Cortex of kidney (tissue), 1 donor: ENCODE data around the gene ZNF428.

Experiments used
- DNase-seq: peaks from one replicate; lab custom pipeline; 2025; lab: John Stamatoyannopoulos, UW

The ZNF428 gene

GRCh38 chr19:43562226-43562697, 57.2 kb downstream of the ZNF428 start:
- DNase-seq: no peak

DNA sequence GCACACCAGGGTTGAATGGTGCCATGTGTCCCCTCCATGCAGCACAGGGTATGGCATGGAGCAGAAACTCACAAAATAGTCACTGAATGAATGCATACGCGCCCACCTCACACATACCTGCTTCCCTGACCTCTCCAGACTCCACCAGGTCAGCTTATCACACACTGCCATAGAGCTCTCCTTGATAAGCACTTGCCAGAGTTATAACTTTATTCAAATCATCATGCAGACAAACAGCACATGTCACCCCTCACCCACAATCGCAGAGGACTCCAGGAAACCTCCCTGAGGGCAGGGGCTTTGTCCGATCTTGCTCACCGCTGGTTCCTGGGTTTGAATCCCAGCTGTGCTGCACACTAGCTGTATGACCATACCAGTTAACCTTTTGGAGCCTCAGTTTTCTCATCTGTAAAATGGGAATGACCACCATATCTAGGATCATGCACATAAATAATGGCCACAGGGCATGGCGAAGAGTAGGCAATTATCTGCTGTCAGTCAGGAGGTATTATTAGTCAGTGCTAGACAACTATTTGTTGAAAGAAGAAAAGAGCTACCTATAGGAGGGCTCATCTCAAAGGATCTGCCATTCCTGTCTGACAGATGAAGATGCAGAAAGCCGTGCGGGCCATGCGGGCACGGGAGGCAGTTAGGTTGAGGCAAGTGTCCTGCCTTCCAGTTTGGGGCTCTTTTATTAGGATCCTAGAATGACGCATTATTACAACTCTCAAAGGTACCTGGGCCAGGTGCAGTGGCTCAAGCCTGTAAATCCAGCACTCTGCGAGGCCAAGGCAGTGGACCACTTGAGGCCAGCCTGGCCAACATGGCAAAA, 58.1 kb downstream of the ZNF428 start:
- no peak for DNase-seq

GRCh38 chr19:43560687-43561086, 58.7 kb downstream of the ZNF428 start:
- DNase-seq: no peak
